H9 (cell line): ENCODE data around the gene MUTYH. TPM values are rescaled to one million over a fixed set of nuclear protein-coding genes. Genes with fewer than 3 reads are reported as not detected.
A peak's percentile ranks its signal among the peaks of the same experiment; 100 is the strongest.

Experiments used
- DNase-seq: peaks from one replicate; pipeline ENCODE4 v3.0.0-alpha.2; 2017
- H2AFZ ChIP-seq: one replicate; pipeline ENCODE4 v1.6.1; 2013; ENCODE audit warnings: mild to moderate bottlenecking, low read length, control low read depth, moderate library complexity
- H2AK5ac ChIP-seq: 2 replicates; pipeline ENCODE4 v1.6.1; 2013; ENCODE audit warnings: low read length, control low read depth, mixed read lengths; ENCODE audit not compliant: insufficient read length
- H2BK120ac ChIP-seq: one replicate; pipeline ENCODE4 v1.6.1; 2013; ENCODE audit warnings: low read depth, mild to moderate bottlenecking, low read length, control low read depth, inconsistent platforms; ENCODE audit not compliant: poor library complexity, severe bottlenecking
- H2BK12ac ChIP-seq: 2 replicates; pipeline ENCODE4 v1.6.1; 2013; ENCODE audit warnings: low read length, control low read depth, mixed read lengths, low read depth; ENCODE audit not compliant: insufficient read length
- H2BK15ac ChIP-seq: 2 replicates; pipeline ENCODE4 v1.6.1; 2013; ENCODE audit warnings: low read depth, low read length, control low read depth
- H2BK20ac ChIP-seq: one replicate; pipeline ENCODE4 v1.6.1; 2013; ENCODE audit warnings: low read depth, mild to moderate bottlenecking, low read length, control low read depth, inconsistent platforms; ENCODE audit not compliant: poor library complexity, severe bottlenecking
- H2BK5ac ChIP-seq: 2 replicates; pipeline ENCODE4 v1.6.1; 2013; ENCODE audit warnings: low read length, control low read depth, mixed read lengths; ENCODE audit not compliant: insufficient read length
- H3K14ac ChIP-seq: 2 replicates; pipeline ENCODE4 v1.6.1; 2013; ENCODE audit warnings: low read length, control low read depth; ENCODE audit not compliant: insufficient read depth
- H3K18ac ChIP-seq: 2 replicates; pipeline ENCODE4 v1.6.1; 2013; ENCODE audit warnings: low read depth, mild to moderate bottlenecking, mixed read lengths, low read length, control low read depth; ENCODE audit not compliant: insufficient read length
- H3K23ac ChIP-seq: 2 replicates; pipeline ENCODE4 v1.6.1; 2013; ENCODE audit warnings: low read length, control low read depth, mixed read lengths, low read depth; ENCODE audit not compliant: insufficient read length
- H3K23me2 ChIP-seq: 2 replicates; pipeline ENCODE4 v1.6.1; 2013; ENCODE audit warnings: low read depth, mild to moderate bottlenecking, mixed read lengths, low read length, control low read depth; ENCODE audit not compliant: insufficient read length, poor library complexity, severe bottlenecking
- H3K27ac ChIP-seq: 2 replicates; pipeline ENCODE4 v1.5.1; 2013; ENCODE audit warnings: low read length, control low read depth, mixed read lengths, low read depth; ENCODE audit not compliant: insufficient read length
- H3K27me3 ChIP-seq: 2 replicates; pipeline ENCODE4 v1.6.1; 2013; ENCODE audit warnings: low read length, control low read depth, inconsistent platforms; ENCODE audit not compliant: insufficient read depth
- H3K4ac ChIP-seq: 2 replicates; pipeline ENCODE4 v1.6.1; 2013; ENCODE audit warnings: low read depth, mild to moderate bottlenecking, control low read depth, inconsistent platforms, low read length, moderate library complexity
- H3K4me1 ChIP-seq: 2 replicates; pipeline ENCODE4 v1.6.1; 2013; ENCODE audit warnings: low read length, control low read depth, inconsistent platforms; ENCODE audit not compliant: insufficient read depth
- H3K4me2 ChIP-seq: 2 replicates; pipeline ENCODE4 v1.6.1; 2013; ENCODE audit warnings: low read length, control low read depth, mixed read lengths; ENCODE audit not compliant: insufficient read length, insufficient read depth
- H3K56ac ChIP-seq: 2 replicates; pipeline ENCODE4 v1.6.1; 2013; ENCODE audit warnings: low read depth, mild to moderate bottlenecking, mixed read lengths, low read length, control low read depth; ENCODE audit not compliant: insufficient read length
- H3K79me1 ChIP-seq: 2 replicates; pipeline ENCODE4 v1.6.1; 2013; ENCODE audit warnings: low read depth, mild to moderate bottlenecking, moderate library complexity, low read length, control low read depth, inconsistent platforms; ENCODE audit not compliant: insufficient read depth, poor library complexity, severe bottlenecking
- H3K79me2 ChIP-seq: 2 replicates; pipeline ENCODE4 v1.6.1; 2013; ENCODE audit warnings: low read length, control low read depth, inconsistent platforms; ENCODE audit not compliant: insufficient read depth
- H3K9ac ChIP-seq: 2 replicates; pipeline ENCODE4 v1.6.1; 2013; ENCODE audit warnings: low read length, control low read depth, mixed read lengths; ENCODE audit not compliant: insufficient read length; ENCODE audit errors: extremely low read depth
- H3K9me3 ChIP-seq: one replicate; pipeline ENCODE4 v1.6.1; 2013; ENCODE audit warnings: low read depth, low read length, inconsistent platforms; ENCODE audit not compliant: control insufficient read depth
- H3T11ph ChIP-seq: one replicate; pipeline ENCODE4 v1.6.1; 2013; ENCODE audit warnings: mild to moderate bottlenecking, low read length, control low read depth, inconsistent platforms
- H4K20me1 ChIP-seq: one replicate; pipeline ENCODE4 v1.6.1; 2013; ENCODE audit not compliant: control insufficient read depth, insufficient read length, insufficient read depth
- H4K5ac ChIP-seq: 2 replicates; pipeline ENCODE4 v1.6.1; 2013; ENCODE audit warnings: low read depth, mild to moderate bottlenecking, mixed read lengths, low read length, control low read depth; ENCODE audit not compliant: insufficient read length
- H4K8ac ChIP-seq: replicated peaks from 2 replicates; pipeline ENCODE4 v1.6.1; 2013; ENCODE audit warnings: low read length, control low read depth, mixed read lengths, low read depth; ENCODE audit not compliant: insufficient read length
- H4K91ac ChIP-seq: 2 replicates; pipeline ENCODE4 v1.6.1; 2013; ENCODE audit warnings: low read depth, mild to moderate bottlenecking, moderate library complexity, mixed read lengths, low read length, control low read depth; ENCODE audit not compliant: insufficient read length
- H3K27ac Mint-ChIP-seq, 3 experiments: 2 replicates in 2 of 3; 3 replicates in 1 of 3; pipeline ENCODE4 v1.8.0; 2020 to 2021; ENCODE audit warnings: mixed read lengths in 3 of 3, mild to moderate bottlenecking in 1 of 3, moderate library complexity in 1 of 3
- H3K27me3 Mint-ChIP-seq: 2 replicates; pipeline ENCODE4 v1.8.0; 2021; ENCODE audit warnings: low read depth, mild to moderate bottlenecking, moderate library complexity, mixed read lengths
- H3K36me3 Mint-ChIP-seq, 3 experiments: 2 replicates in 2 of 3; 3 replicates in 1 of 3; pipeline ENCODE4 v1.8.0; 2020 to 2021; ENCODE audit warnings: low read depth in 3 of 3, mixed read lengths in 3 of 3; ENCODE audit not compliant: insufficient read depth in 1 of 3
- H3K4me1 Mint-ChIP-seq, 2 experiments: 2 replicates each; pipeline ENCODE4 v1.8.0; 2020; ENCODE audit warnings: mixed read lengths in 2 of 2
- H3K4me3 Mint-ChIP-seq, 2 experiments: 2 replicates in 1 of 2; 3 replicates in 1 of 2; pipeline ENCODE4 v1.8.0; 2020 to 2021; ENCODE audit warnings: mild to moderate bottlenecking in 2 of 2, mixed read lengths in 2 of 2, moderate library complexity in 1 of 2
- H3K9me3 Mint-ChIP-seq, 2 experiments: 2 replicates in 1 of 2; 3 replicates in 1 of 2; pipeline ENCODE4 v1.8.0; 2020; ENCODE audit warnings: mild to moderate bottlenecking in 2 of 2, mixed read lengths in 2 of 2, moderate library complexity in 1 of 2
- WGBS: extraction: QIAGEN DNeasy Blood & Tissue Kit; methylation state at CpG from one replicate; pipeline ENCODE4 v1.1.7; 2013; ENCODE audit warnings: missing lambda C conversion rate, low lambda C conversion rate, mixed read lengths; ENCODE audit not compliant: insufficient read length; ENCODE audit errors: extremely low coverage; 5-methylcytosine and 5-hydroxymethylcytosine counted together
- long read RNA-seq: library from polyadenylated mRNA; unstranded; transcript quantifications from one replicate; pipeline ENCODE4 v2.0.0, GENCODE V29; 2020
- total RNA-seq: library from RNA; stranded (reverse); gene quantifications from 2 replicates; pipeline ENCODE4 v1.2.1, GENCODE V29; 2021
- TF ChIP-seq, protein P1 (sequence below): fragments of 200-600 bp; sonication (generic); conservative IDR thresholded peaks from 3 replicates; pipeline ENCODE4 v1.8.0; 2021; ENCODE audit warnings: antibody characterized with exemption, mild to moderate bottlenecking

The MUTYH gene
- total RNA-seq, result 52.6 and 61.1 TPM in 2 replicates
- long read RNA-seq, transcript MUTYH-201 (16 exons, 1,744 nt), result minor isoform, 15 of 315 reads
- long read RNA-seq, transcript MUTYH-211 (16 exons, 1,692 nt), result minor isoform, 20 of 315 reads
- long read RNA-seq, transcript MUTYH-202 (16 exons, 1,776 nt), result major isoform, 63 of 315 reads
- long read RNA-seq, transcript MUTYH-206 (16 exons, 1,888 nt), result minor isoform, 38 of 315 reads
- long read RNA-seq, partial matches to known transcripts, result 1 of 315 reads
- long read RNA-seq, other reads (novel, unspliced or antisense), result 154 of 315 reads

DNA sequence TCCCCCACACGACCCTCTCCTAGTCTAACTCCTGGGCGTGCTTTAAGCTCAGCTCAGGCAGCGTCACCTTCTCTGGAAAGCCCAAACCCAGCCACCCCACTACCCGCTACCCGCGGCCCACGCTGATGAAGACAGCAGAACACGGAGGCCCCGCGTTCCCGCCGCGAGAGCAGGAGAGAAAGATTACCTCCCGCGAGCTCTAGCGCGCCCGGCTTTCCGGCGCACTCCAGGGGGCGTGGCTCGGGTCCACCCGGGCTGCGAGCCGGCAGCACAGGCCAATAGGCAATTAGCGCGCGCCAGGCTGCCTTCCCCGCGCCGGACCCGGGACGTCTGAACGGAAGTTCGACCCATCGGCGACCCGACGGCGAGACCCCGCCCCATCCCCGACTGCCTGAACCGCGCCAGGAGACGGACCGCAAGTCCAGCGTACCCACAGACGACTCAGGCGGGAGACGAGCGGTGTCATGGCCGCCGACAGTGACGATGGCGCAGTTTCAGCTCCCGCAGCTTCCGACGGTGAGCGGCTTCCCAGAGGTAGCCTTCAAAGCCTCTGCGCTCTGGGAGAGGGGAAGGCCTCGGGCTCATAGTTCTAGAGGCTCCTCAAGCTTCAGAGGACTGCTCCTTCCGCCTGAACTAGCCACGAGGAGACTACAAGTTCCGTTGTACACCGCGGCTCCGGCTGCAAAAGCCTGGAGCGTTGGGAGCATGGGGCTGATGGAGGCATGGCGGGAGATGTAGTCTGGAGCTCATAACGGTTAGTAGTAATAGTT is at the start of gene MUTYH, which contains the start of gene TOE1:
TSS of gene MUTYH (minus strand) at position 652 of the 770 bp plus-strand sequence. CDS start 5,935 bp downstream, outside the sequence.
TSS of gene TOE1 (plus strand) at position 382 of the 770 bp plus-strand sequence. CDS start at position 465, 83 bp downstream.
- Mint-ChIP-seq H3K27ac (peak within 1 kb of the TSS; percentile 99 to 100 (median 100)), H3K4me3 (peak within 1 kb of the TSS; percentile 99 to 100), H3K36me3 (peaks cover 26 to 49% (median 45%) of the 10 kb centered on the region in 3 experiments), H3K27me3 (no peaks in the 10 kb centered on the region), H3K4me1 (peaks cover 21 to 36% of the 10 kb centered on the region in 2 experiments), H3K9me3 (0 out of 5 replicates have a peak, but pooled peaks cover 0 to 4% of the 10 kb centered on the region in 2 experiments)
- no peak within 1 kb of the TSS for H4K5ac ChIP-seq
- DNase-seq, result peak; percentile 98
- H2BK20ac ChIP-seq, result no peak within 1 kb of the TSS
- no CpG with 5 or more reads among the region's 70 CpGs for WGBS
- H3K9ac ChIP-seq, result peak within 1 kb of the TSS; percentile 98
- no peak within 1 kb of the TSS; the same call in 1 of the 2 replicates for H3K4ac ChIP-seq
- H4K20me1 ChIP-seq, result no peaks in the 10 kb centered on the region
- H3K79me2 ChIP-seq, result peaks cover 8% of the 10 kb centered on the region; the same call in 1 of the 2 replicates
- peak within 1 kb of the TSS; percentile 24 for H2BK5ac ChIP-seq
- H3T11ph ChIP-seq, result no peak within 1 kb of the TSS
- no peaks in the 10 kb centered on the region for H3K27me3 ChIP-seq
- peak within 1 kb of the TSS; percentile 86 for H3K14ac ChIP-seq
- H3K4me1 ChIP-seq, result peaks cover 5% of the 10 kb centered on the region; the same call in 1 of the 2 replicates
- H2AFZ ChIP-seq, result no peak within 1 kb of the TSS
- H4K8ac ChIP-seq, result no peak within 1 kb of the TSS
- peak within 1 kb of the TSS; percentile 68 for H3K27ac ChIP-seq
- no peak within 1 kb of the TSS for H4K91ac ChIP-seq
- no peaks in the 10 kb centered on the region for H3K23me2 ChIP-seq
- no peak within 1 kb of the TSS for H2BK120ac ChIP-seq
- H2BK12ac ChIP-seq, result no peak within 1 kb of the TSS
- no peak within 1 kb of the TSS for H2AK5ac ChIP-seq
- H3K79me1 ChIP-seq, result no peaks in the 10 kb centered on the region
- TF ChIP-seq, protein P1, sequence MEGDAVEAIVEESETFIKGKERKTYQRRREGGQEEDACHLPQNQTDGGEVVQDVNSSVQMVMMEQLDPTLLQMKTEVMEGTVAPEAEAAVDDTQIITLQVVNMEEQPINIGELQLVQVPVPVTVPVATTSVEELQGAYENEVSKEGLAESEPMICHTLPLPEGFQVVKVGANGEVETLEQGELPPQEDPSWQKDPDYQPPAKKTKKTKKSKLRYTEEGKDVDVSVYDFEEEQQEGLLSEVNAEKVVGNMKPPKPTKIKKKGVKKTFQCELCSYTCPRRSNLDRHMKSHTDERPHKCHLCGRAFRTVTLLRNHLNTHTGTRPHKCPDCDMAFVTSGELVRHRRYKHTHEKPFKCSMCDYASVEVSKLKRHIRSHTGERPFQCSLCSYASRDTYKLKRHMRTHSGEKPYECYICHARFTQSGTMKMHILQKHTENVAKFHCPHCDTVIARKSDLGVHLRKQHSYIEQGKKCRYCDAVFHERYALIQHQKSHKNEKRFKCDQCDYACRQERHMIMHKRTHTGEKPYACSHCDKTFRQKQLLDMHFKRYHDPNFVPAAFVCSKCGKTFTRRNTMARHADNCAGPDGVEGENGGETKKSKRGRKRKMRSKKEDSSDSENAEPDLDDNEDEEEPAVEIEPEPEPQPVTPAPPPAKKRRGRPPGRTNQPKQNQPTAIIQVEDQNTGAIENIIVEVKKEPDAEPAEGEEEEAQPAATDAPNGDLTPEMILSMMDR, result no peak
- H2BK15ac ChIP-seq, result no peak within 1 kb of the TSS
- no peak within 1 kb of the TSS for H3K23ac ChIP-seq
- peak within 1 kb of the TSS; percentile 81 for H3K4me2 ChIP-seq
- peak within 1 kb of the TSS; percentile 90 for H3K18ac ChIP-seq
- no peaks in the 10 kb centered on the region for H3K9me3 ChIP-seq
- peak within 1 kb of the TSS; percentile 28 for H3K56ac ChIP-seq
